Mucosa of descending colon (tissue), 3 donors: ENCODE measurements around the gene IL23R. TPM values are rescaled to one million over a fixed set of nuclear protein-coding genes. Genes with fewer than 3 reads are reported as not detected.
A peak's percentile ranks its signal among the peaks of the same experiment; 100 is the strongest.

Experiments
- ATAC-seq: fragments of 200-7000 bp; cut with Tn5 transposase; one replicate; pipeline ENCODE4 v1.9.1; 2020; ENCODE audit warnings: mild to moderate bottlenecking, moderate library complexity
- DNase-seq, 3 donors: peaks; one replicate each; pipeline ENCODE4 v3.0.0-alpha.2; 2020
- H3K36me3 ChIP-seq: fragments of 200-600 bp; one replicate; pipeline ENCODE4 v1.8.0; 2021; ENCODE audit warnings: low read depth, mild to moderate bottlenecking
- H3K4me1 ChIP-seq: fragments of 200-600 bp; one replicate; pipeline ENCODE4 v1.8.0; 2021; ENCODE audit warnings: low read depth, mild to moderate bottlenecking
- H3K4me3 ChIP-seq: fragments of 200-600 bp; one replicate; pipeline ENCODE4 v1.8.0; 2021; ENCODE audit warnings: mild to moderate bottlenecking
- H3K9me3 ChIP-seq: fragments of 200-600 bp; one replicate; pipeline ENCODE4 v1.8.0; 2021; ENCODE audit warnings: mild to moderate bottlenecking
- CTCF ChIP-seq: fragments of 200-600 bp; IDR thresholded peaks from one replicate; pipeline ENCODE4 v1.8.0; 2022; ENCODE audit warnings: antibody characterized with exemption, mild to moderate bottlenecking
- intact Hi-C, 2 donors: fragments of 100-400 bp; cut with DNase I in 1 of 2; cut with micrococcal nuclease in 1 of 2; formaldehyde crosslinking; loops; one replicate each; pipeline versions ENCODE4 v1.11.0 to v1.11.1; 2022; cut with DNase I, micrococcal nuclease
- total RNA-seq, 3 donors: library from RNA; stranded (reverse); fragmentation: NEBNext Ultra II Directional in 2 of 3; extraction: Animal tissue kit (Norgen Biotek cat#: 25700) in 2 of 3; gene quantifications; one replicate each; pipeline versions ENCODE4 v1.2.1 to v1.2.4, GENCODE V29; 2021 to 2023
- donor health status: DM: no; HTN: no; CAD: no; lungs with moderate emphysema.
- donor health status: DM: no; HTN: no; CAD: no.
- donor health status: DM: no; HTN: yes; CAD: no.

IL23R gene
- total RNA-seq, 3 donors from 2014 or later: 1.1 to 3.4 (median 2.5) TPM

GRCh38 chr1:67274623-67275325 lies 108.5 kb downstream of the IL23R start:
- Histone ChIP-seq H3K4me3 (no peak overlapping the region), H3K4me1 (no peaks in the 10 kb centered on the region), H3K9me3 (no peaks in the 10 kb centered on the region), H3K36me3 (no peaks in the 10 kb centered on the region)
- DNase-seq (no peak), ATAC-seq (no peak)
- intact Hi-C loops: no loop called here
- TF ChIP-seq CTCF: no peak

- DNase-seq (no peak), ATAC-seq (peak; percentile 73)
- intact Hi-C loops: no loop called here
- H3K4me1 ChIP-seq: no peaks in the 10 kb centered on the region
- TF ChIP-seq CTCF: no peak
- H3K36me3 ChIP-seq: no peaks in the 10 kb centered on the region
- no peak overlapping the region for H3K4me3 ChIP-seq
- no peaks in the 10 kb centered on the region for H3K9me3 ChIP-seq
These were observed 114.4 kb downstream of the IL23R start for GRCh38 chr1:67280696-67281095.

GRCh38 chr1:67281244-67281643 lies 115.0 kb downstream of the IL23R start:
- ATAC-seq (peak; percentile 76), DNase-seq (no peak)

GRCh38 chr1:67285780-67286488 lies 119.7 kb downstream of the IL23R start:
- ATAC-seq (no peak), DNase-seq (no peak)
- intact Hi-C loops: no loop called here
- Histone ChIP-seq H3K9me3 (no peaks in the 10 kb centered on the region), H3K4me1 (no peaks in the 10 kb centered on the region), H3K36me3 (no peaks in the 10 kb centered on the region), H3K4me3 (no peak overlapping the region)
- TF ChIP-seq CTCF: no peak

More at GRCh38 chr1:67281244-67281643, 115.0 kb downstream of the IL23R start:
- Histone ChIP-seq H3K4me3 (no peak overlapping the region), H3K36me3 (no peaks in the 10 kb centered on the region), H3K9me3 (no peaks in the 10 kb centered on the region), H3K4me1 (no peaks in the 10 kb centered on the region)
- TF ChIP-seq CTCF: no peak
- intact Hi-C loops: no loop called here

GRCh38 chr1:67290236-67290635 lies 124.0 kb downstream of the IL23R start:
- Histone ChIP-seq H3K4me3 (no peak overlapping the region), H3K36me3 (no peaks in the 10 kb centered on the region), H3K4me1 (no peaks in the 10 kb centered on the region), H3K9me3 (no peaks in the 10 kb centered on the region)
- TF ChIP-seq CTCF: no peak
- intact Hi-C loops: no loop called here
- ATAC-seq (no peak), DNase-seq (no peak)
